HG02981 (cell line): ENCODE measurements around the gene DNM3.

Experiments used
- ATAC-seq: cut with Tn5 transposase; IDR thresholded peaks from one replicate; pipeline ENCODE4 v1.9.1; 2021; ENCODE audit warnings: mild to moderate bottlenecking, moderate library complexity; ENCODE audit not compliant: unreplicated experiment

Gene DNM3

GRCh38 chr1:171817511-171818265 is 23.6 kb upstream of the DNM3 start:
- peak; percentile 51 for ATAC-seq

- no peak for ATAC-seq
Measured at GRCh38 chr1:171819946-171820345, 21.4 kb upstream of the DNM3 start.

- no peak for ATAC-seq
Measured at GRCh38 chr1:171826973-171827372, 14.3 kb upstream of the DNM3 start.

GRCh38 chr1:171828794-171829193 is 12.5 kb upstream of the DNM3 start:
- no peak for ATAC-seq

GRCh38 chr1:171833091-171833825 is 8.0 kb upstream of the DNM3 start:
- ATAC-seq, result no peak

GRCh38 chr1:171834821-171835220 is 6.5 kb upstream of the DNM3 start:
- no peak for ATAC-seq

- no peak for ATAC-seq
Measured at GRCh38 chr1:171835891-171836290, 5.4 kb upstream of the DNM3 start.

- no peak for ATAC-seq
Measured at GRCh38 chr1:171841931-171842761, 848 bp downstream of the DNM3 start.

- ATAC-seq, result no peak
Measured at GRCh38 chr1:171844381-171844780, 3.1 kb downstream of the DNM3 start.

GRCh38 chr1:171845998-171846397 is 4.7 kb downstream of the DNM3 start:
- ATAC-seq, result no peak

GRCh38 chr1:171849245-171849898 is 8.1 kb downstream of the DNM3 start:
- no peak for ATAC-seq

- ATAC-seq, result no peak
Measured at GRCh38 chr1:171850651-171851350, 9.5 kb downstream of the DNM3 start.

GRCh38 chr1:171852272-171852671 is 11.0 kb downstream of the DNM3 start:
- no peak for ATAC-seq

GRCh38 chr1:171855381-171855780 is 14.1 kb downstream of the DNM3 start:
- ATAC-seq, result no peak

- no peak for ATAC-seq
Measured at GRCh38 chr1:171858696-171859095, 17.4 kb downstream of the DNM3 start.

GRCh38 chr1:171860696-171861095 is 19.4 kb downstream of the DNM3 start:
- no peak for ATAC-seq

- no peak for ATAC-seq
Measured at GRCh38 chr1:171863531-171863930, 22.2 kb downstream of the DNM3 start.

GRCh38 chr1:171864308-171864707 is 23.0 kb downstream of the DNM3 start:
- ATAC-seq, result no peak

- ATAC-seq, result no peak
Measured at GRCh38 chr1:171865106-171865505, 23.8 kb downstream of the DNM3 start.

GRCh38 chr1:171867236-171867635 is 25.9 kb downstream of the DNM3 start:
- no peak for ATAC-seq
